Endothelial cell of hepatic sinusoid (primary cell): ENCODE data around the gene LRRK1.

Experiments used
- in situ Hi-C: cut with HindIII; loops from 2 replicates; pipeline ENCODE4 v1.10.0; 2017; ENCODE audit warnings: low sequenced_read_pairs

LRRK1 gene

DNA sequence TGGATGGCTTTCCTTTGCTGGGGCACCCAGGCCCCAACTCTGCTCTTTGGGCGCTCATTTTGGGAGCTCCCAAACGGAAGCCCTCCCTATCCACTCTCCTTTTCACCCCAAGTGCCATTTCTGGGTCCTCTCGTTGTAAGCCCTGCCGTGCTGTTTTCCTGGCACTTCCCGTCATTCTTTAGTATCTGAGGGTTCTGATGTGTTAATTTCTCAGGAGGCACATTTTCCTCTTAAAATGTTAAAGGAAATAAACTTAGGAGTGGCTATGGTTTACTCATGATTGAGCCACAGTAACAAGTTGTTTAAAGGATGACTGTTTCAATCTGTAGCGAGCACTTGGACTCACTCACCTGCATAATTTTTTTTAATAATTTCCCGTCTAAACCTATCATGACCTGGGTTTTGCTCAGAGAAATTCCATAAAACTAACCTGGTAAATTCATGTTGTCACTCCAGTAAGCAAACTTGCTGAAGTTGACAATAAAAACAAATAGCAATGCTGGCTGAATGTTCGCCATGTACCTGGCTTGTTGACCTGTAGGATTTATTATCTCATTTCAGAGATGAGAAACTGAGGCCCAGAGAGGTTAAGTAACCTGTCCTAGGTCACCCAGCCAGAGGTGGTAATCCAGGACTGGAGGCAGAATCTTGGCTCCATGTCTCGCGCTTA is 29.0 kb upstream of the LRRK1 start:
- in situ Hi-C loops, result no loop called here

DNA sequence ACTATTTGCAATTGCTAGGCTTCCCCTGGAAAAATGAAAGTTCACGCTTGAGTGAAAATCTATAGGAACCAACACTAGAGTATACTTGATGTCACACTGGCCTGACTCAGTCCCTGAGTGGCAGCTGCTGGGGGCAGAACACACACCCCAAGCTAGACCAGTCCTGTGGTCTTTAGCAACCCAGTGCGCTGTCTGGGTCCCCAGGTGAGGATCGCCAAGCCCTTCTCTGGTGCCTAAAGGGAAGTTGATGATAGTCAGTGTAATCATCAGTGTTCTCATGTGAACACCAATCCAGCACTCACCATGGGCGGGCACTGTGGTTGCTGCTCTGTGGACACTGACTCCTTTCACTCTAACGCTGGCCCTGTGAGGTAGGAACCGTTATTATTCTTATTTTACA is 28.3 kb upstream of the LRRK1 start:
- in situ Hi-C loops, result no loop called here

DNA sequence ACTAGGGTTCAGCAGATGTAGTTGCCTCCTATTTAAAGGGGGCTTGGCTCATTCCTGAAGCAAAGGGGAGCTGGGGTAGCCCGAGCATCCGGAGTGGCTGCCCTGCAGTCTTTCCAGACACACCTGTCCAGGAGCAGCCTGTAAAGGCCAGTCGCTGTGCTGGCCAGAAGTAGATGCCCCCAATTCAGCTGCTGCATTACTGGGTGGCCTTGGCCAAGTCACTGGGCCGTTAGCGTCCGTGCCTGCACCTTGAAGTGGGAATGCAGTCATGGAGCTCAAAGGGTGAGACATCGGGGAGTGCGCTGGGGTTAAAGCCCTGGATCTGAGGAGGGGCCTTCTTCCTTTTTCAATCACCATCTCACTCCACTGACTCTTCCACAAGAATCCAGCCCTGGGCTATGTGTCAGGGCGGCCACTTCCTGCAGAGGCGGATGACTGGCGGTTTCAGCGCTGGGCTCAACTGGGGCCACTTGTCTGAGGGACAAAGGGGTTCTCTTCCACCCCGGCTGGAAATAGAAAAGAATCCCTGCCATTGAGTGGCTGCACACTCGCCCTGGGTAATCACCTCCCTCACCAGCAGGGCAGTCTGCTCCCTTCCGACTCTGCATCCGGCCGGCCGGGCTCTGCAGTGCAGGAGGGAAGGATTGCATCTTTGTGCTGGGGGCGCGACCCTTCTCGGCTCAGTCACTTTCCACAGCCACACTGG is 27.7 kb upstream of the LRRK1 start:
- in situ Hi-C loops, result no loop called here

DNA sequence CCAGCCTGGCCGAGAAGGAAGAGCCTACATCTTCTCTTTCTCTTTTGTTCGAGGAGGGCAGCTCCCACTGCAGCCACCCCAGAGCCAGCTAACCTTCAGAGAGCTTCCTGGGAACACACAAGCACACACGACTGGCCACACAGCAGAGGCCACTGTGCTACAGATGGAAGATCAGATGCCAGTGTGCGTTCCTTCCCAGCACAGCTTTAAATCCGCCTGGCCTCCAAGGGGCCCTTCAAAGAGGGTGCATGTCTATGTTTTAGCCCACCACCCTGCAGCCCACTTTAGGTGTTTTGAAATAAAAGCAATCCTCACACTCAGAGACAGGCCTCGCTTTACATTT is 27.2 kb upstream of the LRRK1 start:
- in situ Hi-C loops, result no loop called here

DNA sequence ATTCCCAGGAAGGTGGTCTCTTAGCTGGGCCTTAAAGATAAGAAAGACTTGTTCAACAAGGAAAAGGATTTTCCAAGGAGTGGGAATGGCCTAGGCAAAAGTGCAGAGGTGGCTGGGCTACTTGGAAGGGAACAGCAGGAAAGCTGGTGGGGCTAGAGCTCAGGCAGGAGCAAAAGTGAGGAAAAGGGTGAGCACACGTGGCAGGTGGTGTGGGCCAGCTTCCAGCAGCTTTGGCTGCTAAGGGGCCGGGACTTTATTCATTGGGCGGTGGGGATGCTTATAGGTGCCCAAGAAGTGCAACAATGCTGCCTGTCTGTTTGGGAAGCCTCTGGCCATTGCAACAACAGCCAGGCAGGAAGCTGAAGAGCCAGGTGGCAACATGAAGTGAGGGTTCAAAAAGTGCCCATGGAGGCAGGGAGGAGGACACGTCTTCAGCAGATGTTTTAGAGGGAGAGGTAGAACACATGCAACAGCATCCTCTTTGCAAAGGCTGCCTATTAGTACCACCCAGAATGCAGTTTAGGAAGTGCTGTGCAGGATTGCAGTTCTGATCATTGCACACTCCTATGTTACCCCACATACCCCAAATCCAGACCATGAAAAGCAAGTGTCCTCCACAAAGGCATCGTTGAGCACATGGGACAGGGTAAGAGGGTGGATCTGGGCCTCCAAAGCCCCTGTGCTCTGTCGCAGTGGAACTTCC is 25.7 kb upstream of the LRRK1 start:
- in situ Hi-C loops, result no loop called here

DNA sequence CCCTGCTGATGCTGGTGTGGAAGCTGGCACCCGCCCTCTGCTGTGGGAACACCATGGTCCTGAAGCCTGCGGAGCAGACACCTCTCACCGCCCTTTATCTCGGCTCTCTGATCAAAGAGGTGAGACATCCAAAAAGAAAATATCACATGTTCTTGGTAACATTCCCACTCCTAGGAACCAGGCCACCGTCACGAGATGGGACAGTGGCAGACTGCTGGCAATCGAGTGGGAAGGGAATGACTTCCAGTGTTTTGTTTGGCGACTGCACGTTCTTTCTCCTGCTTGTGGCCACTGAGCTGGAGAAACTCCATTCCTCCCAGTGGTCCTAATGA is 25.2 kb upstream of the LRRK1 start:
- in situ Hi-C loops, result no loop called here

DNA sequence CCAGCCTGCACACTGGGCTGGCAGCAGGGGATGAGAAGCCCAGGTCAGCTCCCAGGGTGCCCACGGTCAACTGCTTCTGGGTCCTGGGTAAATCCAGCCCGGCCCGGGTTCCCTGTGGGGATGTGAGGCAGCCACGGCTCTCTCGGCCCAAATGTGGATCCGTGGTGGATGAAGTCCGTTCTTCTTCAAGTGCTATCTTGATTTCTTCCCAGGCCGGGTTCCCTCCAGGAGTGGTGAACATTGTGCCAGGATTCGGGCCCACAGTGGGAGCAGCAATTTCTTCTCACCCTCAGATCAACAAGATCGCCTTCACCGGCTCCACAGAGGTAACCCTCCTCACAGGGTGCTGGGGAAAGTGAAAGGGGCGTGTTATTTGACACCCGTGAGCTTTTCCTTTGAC is 23.4 kb upstream of the LRRK1 start:
- in situ Hi-C loops, result no loop called here

DNA sequence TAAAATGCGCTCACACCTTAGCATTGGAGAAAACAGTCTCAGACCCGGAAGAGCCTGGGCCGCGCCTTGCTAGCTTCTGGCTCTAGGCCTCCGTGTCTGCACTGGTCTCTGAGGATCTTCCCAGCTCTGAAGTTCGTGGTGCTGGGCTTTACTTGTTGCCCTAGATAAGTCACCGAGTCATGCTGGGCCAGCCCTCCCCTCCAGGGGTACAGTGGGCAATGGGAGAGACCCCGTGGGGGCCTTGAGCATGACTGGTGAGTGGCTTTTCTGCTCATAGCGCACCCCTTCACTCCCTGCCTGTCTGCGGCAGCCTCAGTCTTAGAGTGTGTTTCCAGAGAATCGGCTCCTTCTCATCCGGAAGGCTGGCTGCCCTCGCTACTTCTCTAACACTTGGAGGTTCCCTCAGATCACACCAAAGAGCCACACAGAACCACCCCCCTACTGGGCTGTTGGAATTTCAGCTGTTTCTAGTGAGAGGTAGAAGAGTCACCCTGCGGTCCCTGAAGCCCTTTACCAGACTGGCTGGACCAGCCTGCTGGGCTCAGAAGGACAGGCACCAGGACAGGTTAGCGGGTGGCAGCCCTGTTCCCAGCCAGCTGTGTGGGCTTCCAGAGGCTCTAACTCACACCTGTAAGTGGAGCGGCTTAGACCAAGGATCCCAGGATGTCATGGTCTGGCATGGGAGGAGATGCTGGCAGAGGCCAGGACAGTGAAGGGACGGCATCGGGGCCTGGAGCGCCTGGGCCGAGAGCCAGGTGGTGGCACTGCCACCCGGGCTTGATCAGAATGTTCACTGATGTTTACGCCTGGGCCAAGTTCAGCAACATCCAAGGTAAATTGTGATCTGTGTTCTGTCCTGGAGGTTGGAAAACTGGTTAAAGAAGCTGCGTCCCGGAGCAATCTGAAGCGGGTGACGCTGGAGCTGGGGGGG is 21.7 kb upstream of the LRRK1 start:
- in situ Hi-C loops, result no loop called here

DNA sequence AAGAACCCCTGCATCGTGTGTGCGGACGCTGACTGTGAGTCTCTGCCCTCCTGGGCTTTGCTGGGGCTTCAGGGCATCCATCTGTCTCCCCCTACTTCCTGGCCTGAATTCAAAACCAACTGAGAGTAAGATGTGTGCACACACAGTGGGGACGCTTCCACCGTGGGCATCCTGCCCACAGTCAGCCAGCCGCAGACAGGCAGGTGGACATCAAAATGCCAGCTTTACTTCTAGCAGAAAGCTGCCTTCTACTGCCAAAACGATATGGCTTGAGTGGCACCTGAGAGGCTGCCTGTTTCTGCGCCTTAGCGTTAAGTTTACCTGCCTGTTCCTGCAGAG is 21.0 kb upstream of the LRRK1 start:
- in situ Hi-C loops, result no loop called here

DNA sequence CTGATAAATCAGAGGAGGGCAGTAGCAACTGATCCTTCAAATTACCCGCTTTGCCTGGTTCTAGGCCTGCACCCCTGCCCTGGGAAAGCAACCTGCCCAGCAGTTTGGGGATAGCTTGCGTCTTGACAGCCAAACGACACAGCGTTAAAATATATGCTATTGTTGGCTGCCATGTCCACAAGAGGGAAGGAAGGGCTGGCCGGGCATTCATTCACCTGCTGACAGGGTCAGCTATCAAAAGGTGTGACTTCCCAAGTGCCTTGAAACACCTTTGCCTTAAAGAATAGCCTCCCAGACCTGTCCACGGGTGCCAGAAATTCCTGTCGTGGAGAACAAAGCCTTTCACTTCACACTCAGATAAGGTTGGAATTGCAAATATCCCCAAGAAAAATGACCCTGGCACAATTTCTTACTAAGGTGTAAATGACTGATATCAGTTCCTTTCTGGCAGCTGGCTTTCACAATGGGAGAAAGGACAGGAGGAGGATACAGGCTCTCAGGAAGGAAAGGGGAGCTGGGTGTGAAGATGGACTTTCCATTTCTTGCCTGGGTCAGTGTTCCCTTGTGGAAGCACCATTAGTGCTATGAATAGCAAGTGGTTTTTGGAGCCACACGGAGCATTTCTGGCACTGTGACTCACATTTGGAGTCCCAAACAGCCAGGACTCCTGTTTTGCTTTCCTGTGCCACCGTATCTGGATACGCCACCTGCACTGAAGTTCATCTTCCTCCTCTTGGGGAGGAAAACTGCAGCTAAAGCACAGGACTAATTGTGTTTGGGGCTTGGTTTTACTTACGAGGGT is 20.3 kb upstream of the LRRK1 start:
- in situ Hi-C loops, result no loop called here

DNA sequence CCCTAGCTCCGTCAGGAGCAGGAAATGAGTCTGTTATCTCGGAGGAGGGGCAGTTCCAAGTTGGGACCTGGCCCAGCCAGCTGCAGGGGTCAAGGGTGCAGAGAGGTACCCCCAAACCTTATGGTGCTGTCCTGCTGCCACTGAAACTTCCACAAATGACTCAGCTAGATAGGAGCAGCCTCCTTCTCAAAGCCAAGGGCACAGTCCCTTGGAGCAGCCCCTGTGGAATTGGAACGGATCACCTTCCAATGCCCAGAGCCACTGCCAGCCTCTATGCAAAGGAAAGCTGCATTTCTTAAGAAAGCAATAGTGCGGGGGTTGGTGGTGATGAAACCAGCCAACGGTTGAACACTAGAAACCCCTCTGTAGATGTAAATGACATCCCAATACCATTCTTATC is 19.6 kb upstream of the LRRK1 start:
- in situ Hi-C loops, result no loop called here

DNA sequence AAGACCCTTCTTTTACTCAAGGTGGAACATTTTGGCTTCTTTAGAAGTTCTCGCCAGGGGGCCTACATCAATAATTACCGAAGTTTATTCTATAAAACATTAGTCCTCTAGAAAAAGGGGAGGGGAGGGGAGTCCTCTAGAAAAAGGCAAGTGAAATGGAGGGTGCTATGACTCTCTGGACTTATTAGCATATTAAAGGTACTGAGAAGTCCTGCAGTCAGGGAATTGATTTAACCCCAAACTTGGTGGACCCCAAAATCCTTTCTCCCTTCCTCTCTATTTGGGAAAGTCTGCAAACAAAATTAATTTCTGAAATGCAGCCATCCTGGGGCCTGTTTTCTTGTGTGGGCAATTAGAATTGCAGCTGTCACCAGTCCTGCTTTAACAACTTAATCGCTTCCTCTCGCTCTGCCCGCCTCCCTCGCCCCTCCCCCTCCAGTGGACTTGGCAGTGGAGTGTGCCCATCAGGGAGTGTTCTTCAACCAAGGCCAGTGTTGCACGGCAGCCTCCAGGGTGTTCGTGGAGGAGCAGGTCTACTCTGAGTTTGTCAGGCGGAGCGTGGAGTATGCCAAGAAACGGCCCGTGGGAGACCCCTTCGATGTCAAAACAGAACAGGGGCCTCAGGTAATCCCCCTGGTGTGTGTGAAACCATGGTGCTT is 18.9 kb upstream of the LRRK1 start:
- in situ Hi-C loops, result no loop called here

DNA sequence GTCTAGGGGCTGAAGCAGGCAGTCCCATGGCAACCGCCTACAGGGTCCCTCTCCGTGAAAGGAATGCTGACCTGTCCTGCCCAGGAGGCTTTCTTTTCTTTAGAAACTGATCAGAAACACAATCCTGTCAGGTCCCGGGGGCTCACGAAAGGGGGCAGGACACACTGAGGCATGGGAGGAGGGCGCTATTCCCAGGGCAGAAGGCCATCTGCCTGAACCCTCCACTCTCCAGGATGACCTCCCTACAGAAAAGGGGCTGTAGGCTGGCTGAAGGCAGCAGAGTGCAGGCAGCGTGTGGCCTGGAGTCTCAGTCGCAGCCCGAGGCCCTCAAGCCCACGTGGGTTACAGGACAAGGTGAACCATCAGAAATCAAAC is 18.4 kb upstream of the LRRK1 start:
- in situ Hi-C loops, result no loop called here

DNA sequence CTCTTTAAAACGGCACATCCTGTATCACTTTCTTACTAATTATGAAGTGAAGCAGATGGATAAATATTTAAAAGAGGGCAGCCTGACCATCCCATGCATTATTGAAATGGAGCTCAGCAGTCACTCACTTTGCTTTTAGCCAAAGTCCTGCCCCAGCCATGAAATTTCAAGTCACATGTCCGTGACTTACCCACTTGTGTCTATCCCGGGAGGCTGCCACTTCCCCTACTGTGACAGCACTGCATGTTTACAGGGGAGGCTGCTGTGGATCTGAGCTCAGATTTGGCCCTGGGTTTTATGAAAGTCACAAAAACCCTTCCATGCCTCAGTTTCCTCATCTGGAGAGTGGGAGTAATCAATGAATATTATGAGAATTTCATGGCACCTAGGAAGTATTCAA is 17.9 kb upstream of the LRRK1 start:
- in situ Hi-C loops, result no loop called here

DNA sequence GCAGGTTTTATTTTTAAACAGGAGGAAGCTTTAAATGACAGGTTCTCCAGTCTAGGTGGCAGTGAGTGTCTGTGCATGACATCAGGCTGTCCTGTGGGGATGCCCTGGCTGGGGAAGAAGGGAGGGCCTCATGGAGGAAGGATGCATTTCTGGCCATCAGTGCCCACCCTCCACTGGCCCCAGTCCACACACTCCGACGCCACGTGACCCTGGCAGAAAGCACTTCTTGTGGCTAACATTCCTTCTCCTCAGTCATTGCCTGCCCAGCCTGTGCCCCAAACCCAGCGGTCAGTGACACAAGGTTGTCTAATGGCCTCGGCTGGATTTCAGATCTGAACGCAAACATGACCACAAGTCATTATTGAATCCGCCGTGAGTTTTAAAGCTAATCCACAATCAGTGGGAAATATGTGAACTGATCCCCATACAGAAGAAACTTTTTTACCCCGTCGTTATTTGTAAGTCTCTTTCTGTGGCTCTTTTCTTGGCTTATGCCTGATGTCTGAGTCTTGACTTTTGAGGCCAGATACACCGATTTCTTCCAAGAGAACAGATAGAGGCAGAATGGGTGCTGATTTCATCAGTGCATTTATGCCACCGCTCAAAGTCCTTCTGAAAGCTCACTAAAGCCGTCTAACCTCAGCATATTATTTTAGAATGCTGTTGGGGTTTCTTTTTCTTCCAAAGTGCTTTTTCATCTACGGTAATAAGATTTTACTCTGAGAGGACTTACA is 17.3 kb upstream of the LRRK1 start:
- in situ Hi-C loops, result no loop called here

DNA sequence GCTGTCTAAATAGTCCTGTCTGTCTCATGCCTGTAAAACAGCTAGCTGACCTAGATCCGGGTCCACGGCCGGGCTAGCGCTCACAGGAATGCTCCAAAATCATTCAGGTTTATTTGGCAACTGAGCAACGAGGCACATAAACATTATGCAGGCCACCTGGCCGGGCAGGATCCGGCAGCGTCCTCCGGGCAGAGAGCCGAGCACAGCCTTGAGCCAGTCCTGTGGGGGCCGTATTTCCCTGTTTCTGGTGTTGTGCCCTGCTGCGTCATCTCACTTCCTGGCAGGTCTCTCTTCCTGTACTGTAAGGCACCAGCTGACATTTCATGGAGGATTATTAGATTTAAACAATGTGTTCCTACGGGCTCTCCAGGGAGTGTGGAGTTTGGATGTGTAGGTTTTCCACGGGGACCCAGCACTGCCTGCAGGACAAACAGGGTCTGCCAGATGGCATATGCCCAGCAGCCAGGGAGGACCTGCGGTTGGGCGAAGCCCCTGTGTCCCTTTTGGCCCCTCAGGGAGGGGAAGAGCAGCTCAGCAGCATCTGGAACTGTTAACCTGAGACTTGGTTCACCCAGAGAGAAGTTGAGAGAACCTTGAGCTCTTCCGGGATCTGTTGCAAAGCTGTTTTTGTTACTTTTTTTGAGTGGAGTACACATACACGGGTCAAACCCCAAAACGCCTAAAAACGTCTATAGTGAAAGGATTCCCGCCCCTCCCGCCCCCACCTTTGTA is 16.6 kb upstream of the LRRK1 start:
- in situ Hi-C loops, result no loop called here

DNA sequence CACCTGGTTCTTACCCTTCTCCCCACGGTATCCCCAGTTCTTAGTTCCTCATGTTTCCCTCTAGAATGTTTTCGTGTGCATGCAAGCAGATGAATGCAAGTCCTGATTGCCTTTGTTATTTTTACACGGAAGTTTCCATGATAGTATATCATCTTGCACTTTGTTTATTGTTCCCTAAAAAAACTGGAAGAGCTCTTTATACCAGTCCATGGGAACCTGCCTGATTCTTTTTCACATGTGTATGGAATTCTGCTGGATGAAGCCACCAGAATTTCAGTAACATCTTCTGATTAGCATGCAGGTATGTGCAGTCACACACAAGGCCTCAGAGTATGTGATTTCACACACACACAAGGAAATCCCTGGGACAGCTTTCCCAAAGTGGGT is 16.0 kb upstream of the LRRK1 start:
- in situ Hi-C loops, result no loop called here

DNA sequence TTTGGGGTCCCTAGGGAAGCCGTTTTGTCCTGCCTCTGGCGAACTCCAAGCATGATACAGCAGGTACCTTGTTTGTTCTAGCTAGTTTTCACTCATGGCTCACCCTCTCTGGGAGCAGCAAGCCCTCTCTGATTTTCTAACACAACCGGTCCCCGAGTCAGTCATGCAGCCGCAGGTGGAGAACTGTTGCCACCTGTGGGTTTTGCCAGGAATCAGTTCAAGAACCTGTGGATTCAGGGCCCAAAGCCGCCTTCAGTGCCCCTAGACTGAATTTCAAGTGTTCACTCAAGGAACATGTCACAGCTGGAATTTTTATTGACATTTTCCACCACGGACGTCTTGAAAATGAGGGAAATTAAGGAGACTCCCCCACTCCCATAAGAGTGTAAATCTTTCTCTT is 13.3 kb upstream of the LRRK1 start:
- in situ Hi-C loops, result no loop called here

DNA sequence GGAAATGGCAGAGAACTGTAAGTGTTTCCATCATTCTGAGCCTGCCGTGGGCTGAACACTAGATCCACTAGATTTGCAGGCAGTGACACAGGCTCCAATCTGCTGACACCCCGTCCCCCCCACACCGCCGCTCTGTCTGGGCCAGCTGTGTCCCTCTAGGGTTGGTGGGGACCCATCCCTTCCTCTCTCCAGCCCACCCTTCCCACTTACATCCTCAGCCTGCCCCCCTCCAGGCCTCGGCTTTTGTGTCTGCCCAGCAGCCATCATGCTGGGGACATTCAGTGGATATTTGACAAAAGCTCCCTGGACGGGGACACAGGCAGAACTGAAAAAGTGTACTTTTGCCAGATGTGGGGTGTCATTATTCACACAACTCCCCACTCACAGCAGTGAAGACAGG is 10.7 kb upstream of the LRRK1 start:
- in situ Hi-C loops, result no loop called here
